ENCODE measurements around the gene C9orf57. TPM values are rescaled to one million over a fixed set of nuclear protein-coding genes. Genes with fewer than 3 reads are reported as not detected.

C9orf57 gene
- total and polyA plus RNA-seq, 7 experiments from 2014 or later, result not detected

GRCh38 chr9:72030767-72031166 lies 29.6 kb downstream of the C9orf57 start:
- ATAC-seq, result no peak

GRCh38 chr9:72029986-72030385 lies 30.4 kb downstream of the C9orf57 start:
- H3K36me3 ChIP-seq (ENCODE audit: control insufficient read depth in 2 of 3, insufficient read depth in 3 of 3, low read length in 3 of 3), result no peaks in the 10 kb centered on the region
- DNase-seq (no peak), ATAC-seq (no peak)
- Mint-ChIP-seq H3K9me3 (peaks cover 0 to 5% (median 0%) of the 10 kb centered on the region in 11 donors), H3K27me3 (peaks cover 0 to 5% (median 0%) of the 10 kb centered on the region in 5 donors), H3K4me3 (no peak overlapping the region), H3K36me3 (no peaks in the 10 kb centered on the region), H3K27ac (no peak overlapping the region), H3K4me1 (no peaks in the 10 kb centered on the region)
- no peak overlapping the region for H3K27ac ChIP-seq (ENCODE audit: low read depth, low read length)
- H3K9me3 ChIP-seq (ENCODE audit: control insufficient read depth in 2 of 3, low read length in 3 of 3), result no peaks in the 10 kb centered on the region
- ChIA-PET POLR2A (no interaction called here), CTCF (interaction anchor here (1.1 kb wide), 1 partner anchor 9 kb away, joined by 4 read pairs; no protein-coding TSS in a partner anchor)
- H3K4me1 ChIP-seq (ENCODE audit: control insufficient read depth in 2 of 2, insufficient read depth in 2 of 2, low read length in 2 of 2), result no peaks in the 10 kb centered on the region
- intact Hi-C loops (cut with micrococcal nuclease), result loop anchor here in 1 of 2 donors (10.0 kb wide), 1 partner anchor 115 kb away; the partner anchor contains the start of genes ABHD17B and C9orf85
- no peaks in the 10 kb centered on the region for H3K27me3 ChIP-seq (ENCODE audit: control insufficient read depth in 2 of 2, insufficient read depth in 2 of 2, low read length in 2 of 2)
- H3K4me3 ChIP-seq (ENCODE audit: low read length), result no peak overlapping the region

More at GRCh38 chr9:72030767-72031166, 29.6 kb downstream of the C9orf57 start:
- peaks cover 0 to 5% (median 0%) of the 10 kb centered on the region in 5 donors for H3K27me3 Mint-ChIP-seq
- H3K9me3 Mint-ChIP-seq, result peaks cover 0 to 5% (median 0%) of the 10 kb centered on the region in 11 donors
- no peak overlapping the region for H3K27ac ChIP-seq (ENCODE audit: low read depth, low read length)
- intact Hi-C loops (cut with micrococcal nuclease), result no loop called here
- DNase-seq, result no peak
- H3K27me3 ChIP-seq (ENCODE audit: control insufficient read depth in 2 of 2, insufficient read depth in 2 of 2, low read length in 2 of 2), result no peaks in the 10 kb centered on the region
- ChIA-PET POLR2A (no interaction called here), CTCF (interaction anchor here (1.1 kb wide), 1 partner anchor 8 kb away, joined by 4 read pairs; no protein-coding TSS in a partner anchor)
- H3K4me1 ChIP-seq (ENCODE audit: control insufficient read depth in 2 of 2, insufficient read depth in 2 of 2, low read length in 2 of 2), result no peaks in the 10 kb centered on the region
- H3K4me3 ChIP-seq (ENCODE audit: low read length), result no peak overlapping the region
- H3K4me3 Mint-ChIP-seq, result no peak overlapping the region
- no peaks in the 10 kb centered on the region for H3K9me3 ChIP-seq (ENCODE audit: control insufficient read depth in 2 of 3, low read length in 3 of 3)
- H3K4me1 Mint-ChIP-seq, result no peaks in the 10 kb centered on the region
- no peaks in the 10 kb centered on the region for H3K36me3 Mint-ChIP-seq
- H3K27ac Mint-ChIP-seq, result no peak overlapping the region
- no peaks in the 10 kb centered on the region for H3K36me3 ChIP-seq (ENCODE audit: control insufficient read depth in 2 of 3, insufficient read depth in 3 of 3, low read length in 3 of 3)

- intact Hi-C loops (cut with micrococcal nuclease), result loop anchor here (1.0 to 10.0 kb wide), 10 partner anchors 111 to 1101 kb away; partner anchors contain the start of genes ABHD17B (in 1 of the 2) and C9orf85 (in 1 of the 2)
Observed at GRCh38 chr9:72025906-72026305, 34.5 kb downstream of the C9orf57 start.

GRCh38 chr9:72023596-72023995 lies 36.8 kb downstream of the C9orf57 start:
- Histone ChIP-seq H3K9me3 (ENCODE audit: control insufficient read depth in 2 of 3, low read length in 3 of 3) (no peaks in the 10 kb centered on the region), H3K27ac (ENCODE audit: low read depth, low read length) (no peak overlapping the region), H3K4me1 (ENCODE audit: control insufficient read depth in 2 of 2, insufficient read depth in 2 of 2, low read length in 2 of 2) (no peaks in the 10 kb centered on the region), H3K36me3 (ENCODE audit: control insufficient read depth in 2 of 3, insufficient read depth in 3 of 3, low read length in 3 of 3) (no peaks in the 10 kb centered on the region), H3K4me3 (ENCODE audit: low read length) (no peak overlapping the region), H3K27me3 (ENCODE audit: control insufficient read depth in 2 of 2, insufficient read depth in 2 of 2, low read length in 2 of 2) (no peaks in the 10 kb centered on the region)
- Mint-ChIP-seq H3K36me3 (no peaks in the 10 kb centered on the region), H3K9me3 (peaks cover 0 to 1% (median 0%) of the 10 kb centered on the region in 11 donors), H3K4me1 (no peaks in the 10 kb centered on the region), H3K27ac (no peak overlapping the region), H3K27me3 (no peaks in the 10 kb centered on the region), H3K4me3 (no peak overlapping the region)
- DNase-seq (no peak), ATAC-seq (no peak)
- ChIA-PET POLR2A (interaction anchor here (0.6 kb wide), 1 partner anchor 232 kb away, joined by 4 read pairs; no protein-coding TSS in a partner anchor), CTCF (interaction anchor here (0.6 to 3.1 kb wide), 7 partner anchors 11 to 738 kb away, joined by 3 to 37 read pairs (median 3); no protein-coding TSS in a partner anchor)
- intact Hi-C loops (cut with micrococcal nuclease), result loop anchor here in 1 of 2 donors (10.0 kb wide), 1 partner anchor 109 kb away; the partner anchor contains the start of genes ABHD17B and C9orf85

More at GRCh38 chr9:72025906-72026305, 34.5 kb downstream of the C9orf57 start:
- no peak overlapping the region for H3K27ac ChIP-seq (ENCODE audit: low read depth, low read length)
- Mint-ChIP-seq H3K4me1 (no peaks in the 10 kb centered on the region), H3K36me3 (no peaks in the 10 kb centered on the region), H3K27ac (no peak overlapping the region), H3K4me3 (no peak overlapping the region), H3K9me3 (peaks cover 0 to 5% (median 0%) of the 10 kb centered on the region in 11 donors), H3K27me3 (no peaks in the 10 kb centered on the region)
- no peaks in the 10 kb centered on the region for H3K27me3 ChIP-seq (ENCODE audit: control insufficient read depth in 2 of 2, insufficient read depth in 2 of 2, low read length in 2 of 2)
- H3K4me1 ChIP-seq (ENCODE audit: control insufficient read depth in 2 of 2, insufficient read depth in 2 of 2, low read length in 2 of 2), result no peaks in the 10 kb centered on the region
- ATAC-seq, result no peak
- CTCF ChIA-PET, result interaction anchor here (0.8 to 3.1 kb wide), 10 partner anchors 10 to 742 kb away, joined by 3 to 37 read pairs (median 6); no protein-coding TSS in a partner anchor
- no peak for DNase-seq
- no peak overlapping the region for H3K4me3 ChIP-seq (ENCODE audit: low read length)
- no peaks in the 10 kb centered on the region for H3K9me3 ChIP-seq (ENCODE audit: control insufficient read depth in 2 of 3, low read length in 3 of 3)
- H3K36me3 ChIP-seq (ENCODE audit: control insufficient read depth in 2 of 3, insufficient read depth in 3 of 3, low read length in 3 of 3), result no peaks in the 10 kb centered on the region
- POLR2A ChIA-PET, result no interaction called here

- Histone ChIP-seq H3K4me3 (ENCODE audit: low read length) (no peak overlapping the region), H3K9me3 (ENCODE audit: control insufficient read depth in 2 of 3, low read length in 3 of 3) (no peaks in the 10 kb centered on the region), H3K4me1 (ENCODE audit: control insufficient read depth in 2 of 2, insufficient read depth in 2 of 2, low read length in 2 of 2) (no peaks in the 10 kb centered on the region), H3K27me3 (ENCODE audit: control insufficient read depth in 2 of 2, insufficient read depth in 2 of 2, low read length in 2 of 2) (no peaks in the 10 kb centered on the region), H3K27ac (ENCODE audit: low read depth, low read length) (no peak overlapping the region), H3K36me3 (ENCODE audit: control insufficient read depth in 2 of 3, insufficient read depth in 3 of 3, low read length in 3 of 3) (no peaks in the 10 kb centered on the region)
- no peak for DNase-seq
- ATAC-seq, result peak; percentile 64
- intact Hi-C loops (cut with micrococcal nuclease), result loop anchor here in 1 of 2 donors (10.0 kb wide), 1 partner anchor 108 kb away; the partner anchor contains the start of genes ABHD17B and C9orf85
- H3K36me3 Mint-ChIP-seq, result no peaks in the 10 kb centered on the region
- H3K4me3 Mint-ChIP-seq, result no peak overlapping the region
- POLR2A ChIA-PET, result interaction anchor here (0.6 kb wide), 1 partner anchor 231 kb away, joined by 4 read pairs; no protein-coding TSS in a partner anchor
- H3K27ac Mint-ChIP-seq, result no peak overlapping the region
- CTCF ChIA-PET, result interaction anchor here (0.6 to 0.7 kb wide), 3 partner anchors 240 to 1279 kb away, joined by 3 read pairs; no protein-coding TSS in a partner anchor
- no peaks in the 10 kb centered on the region for H3K4me1 Mint-ChIP-seq
- no peaks in the 10 kb centered on the region for H3K27me3 Mint-ChIP-seq
- H3K9me3 Mint-ChIP-seq, result peaks cover 0 to 1% (median 0%) of the 10 kb centered on the region in 11 donors
Observed at GRCh38 chr9:72022841-72023240, 37.6 kb downstream of the C9orf57 start.

GRCh38 chr9:72013292-72013760 lies 47.1 kb downstream of the C9orf57 start:
- Mint-ChIP-seq H3K27me3 (peaks cover 0 to 3% (median 0%) of the 10 kb centered on the region in 5 donors), H3K4me3 (no peak overlapping the region), H3K4me1 (peaks cover 2 to 12% (median 11%) of the 10 kb centered on the region in 7 donors), H3K36me3 (no peaks in the 10 kb centered on the region), H3K9me3 (no peaks in the 10 kb centered on the region), H3K27ac (peak overlapping the region in 2 of 9 donors; percentile 34 to 49)
- ATAC-seq (no peak), DNase-seq (no peak)
- Histone ChIP-seq H3K9me3 (ENCODE audit: control insufficient read depth in 2 of 3, low read length in 3 of 3) (no peaks in the 10 kb centered on the region), H3K27me3 (ENCODE audit: control insufficient read depth in 2 of 2, insufficient read depth in 2 of 2, low read length in 2 of 2) (no peaks in the 10 kb centered on the region), H3K27ac (ENCODE audit: low read depth, low read length) (no peak overlapping the region), H3K36me3 (ENCODE audit: control insufficient read depth in 2 of 3, insufficient read depth in 3 of 3, low read length in 3 of 3) (no peaks in the 10 kb centered on the region), H3K4me3 (ENCODE audit: low read length) (no peak overlapping the region), H3K4me1 (ENCODE audit: control insufficient read depth in 2 of 2, insufficient read depth in 2 of 2, low read length in 2 of 2) (no peaks in the 10 kb centered on the region)
- ChIA-PET CTCF (no interaction called here), POLR2A (no interaction called here)
- intact Hi-C loops (cut with micrococcal nuclease), result no loop called here

Measured in naive thymus-derived CD4-positive, alpha-beta T cell (primary cell).